ENCODE measurements around the gene AKAP13.

DNA sequence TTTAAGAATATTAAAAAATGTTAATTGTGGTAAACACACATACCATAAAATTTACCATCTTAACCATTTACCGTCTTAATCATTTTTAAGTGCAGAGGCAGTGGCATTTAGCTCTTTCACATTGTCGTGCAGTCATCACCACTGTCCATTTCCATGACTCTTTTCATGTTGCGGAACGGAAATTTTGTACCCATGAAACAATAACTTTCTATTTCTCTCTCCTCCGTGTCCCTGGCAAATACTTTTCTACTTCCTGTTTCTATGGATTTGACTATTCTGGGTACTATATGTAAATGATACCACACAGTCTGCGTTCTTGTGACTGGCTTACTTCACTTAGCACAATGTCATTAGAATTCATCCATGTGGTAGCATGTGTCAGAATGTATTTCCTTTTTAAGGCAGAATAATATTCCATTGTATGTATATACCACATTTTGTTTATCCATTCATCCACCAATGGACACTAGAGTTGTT lies 27.9 kb downstream of the AKAP13 start:
- TF ChIP-seq EZH2phosphoT487 (IDR thresholded peaks at IDR 0.05) (no peak), EZH2 (IDR thresholded peaks at IDR 0.05) (no peak)
- TF ChIP-seq, protein P1, sequence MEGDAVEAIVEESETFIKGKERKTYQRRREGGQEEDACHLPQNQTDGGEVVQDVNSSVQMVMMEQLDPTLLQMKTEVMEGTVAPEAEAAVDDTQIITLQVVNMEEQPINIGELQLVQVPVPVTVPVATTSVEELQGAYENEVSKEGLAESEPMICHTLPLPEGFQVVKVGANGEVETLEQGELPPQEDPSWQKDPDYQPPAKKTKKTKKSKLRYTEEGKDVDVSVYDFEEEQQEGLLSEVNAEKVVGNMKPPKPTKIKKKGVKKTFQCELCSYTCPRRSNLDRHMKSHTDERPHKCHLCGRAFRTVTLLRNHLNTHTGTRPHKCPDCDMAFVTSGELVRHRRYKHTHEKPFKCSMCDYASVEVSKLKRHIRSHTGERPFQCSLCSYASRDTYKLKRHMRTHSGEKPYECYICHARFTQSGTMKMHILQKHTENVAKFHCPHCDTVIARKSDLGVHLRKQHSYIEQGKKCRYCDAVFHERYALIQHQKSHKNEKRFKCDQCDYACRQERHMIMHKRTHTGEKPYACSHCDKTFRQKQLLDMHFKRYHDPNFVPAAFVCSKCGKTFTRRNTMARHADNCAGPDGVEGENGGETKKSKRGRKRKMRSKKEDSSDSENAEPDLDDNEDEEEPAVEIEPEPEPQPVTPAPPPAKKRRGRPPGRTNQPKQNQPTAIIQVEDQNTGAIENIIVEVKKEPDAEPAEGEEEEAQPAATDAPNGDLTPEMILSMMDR (IDR thresholded peaks at IDR 0.05) = no peak

All from neural progenitor cell (in vitro differentiated cells).